Measurements from ENCODE around the gene POU2F3.

POU2F3 gene

GRCh38 chr11:120350637-120351036 lies 110.7 kb downstream of the POU2F3 start:
- POLR2A ChIA-PET = interaction anchor here (1.3 kb wide), 1 partner anchor 9 kb away, joined by 3 read pairs; no protein-coding TSS in a partner anchor
- no peaks in the 10 kb centered on the region for H3K9me3 ChIP-seq (ENCODE audit: control insufficient read depth, insufficient read depth, low read depth, low read length)
- CTCF ChIA-PET = interaction anchor here (1.2 kb wide), 1 partner anchor 79 kb away, joined by 4 read pairs; no protein-coding TSS in a partner anchor
- TF ChIP-seq KLF7 (tag by site-specific recombination; IDR thresholded peaks at IDR 0.05; ENCODE audit: borderline replicate concordance) = no peak
- no peak for TF ChIP-seq ZNF324 (tag by site-specific recombination; IDR thresholded peaks at IDR 0.05)
- TF ChIP-seq ZNF555 (tag by site-specific recombination; conservative IDR thresholded peaks at IDR 0.05) = no peak
- no peak for TF ChIP-seq BCL6B (tag by site-specific recombination; IDR thresholded peaks at IDR 0.05)
- peak; percentile 44; the same call in 1 of the 2 replicates for TF ChIP-seq SCRT2 (tag by site-specific recombination; IDR thresholded peaks at IDR 0.05)
- 0 out of 2 replicates have a peak, but pooled peaks have one; percentile 35 for TF ChIP-seq ZNF366 (tag by site-specific recombination; conservative IDR thresholded peaks at IDR 0.05)
- TF ChIP-seq ZNF10 (tag by site-specific recombination; IDR thresholded peaks at IDR 0.05) = peak; percentile 96
- no peak for TF ChIP-seq ZNF76 (tag by site-specific recombination; IDR thresholded peaks at IDR 0.05; ENCODE audit: borderline replicate concordance, low read depth)
- TF ChIP-seq ZBTB6 (tag by site-specific recombination; IDR thresholded peaks at IDR 0.05) = no peak
- no peak overlapping the region for H3K27ac ChIP-seq (ENCODE audit: extremely low read depth, low read depth, low read length)
- no peaks in the 10 kb centered on the region for H3K36me3 ChIP-seq (ENCODE audit: control insufficient read depth in 2 of 2, insufficient read depth in 1 of 2, low read length in 2 of 2)
- peaks cover 14% of the 10 kb centered on the region for H3K4me1 ChIP-seq (ENCODE audit: control insufficient read depth, insufficient read depth, low read length)
- H3K4me3 ChIP-seq (ENCODE audit: low read depth, low read length) = no peak overlapping the region

GRCh38 chr11:120352405-120352804 lies 112.5 kb downstream of the POU2F3 start:
- H3K9me3 ChIP-seq (ENCODE audit: control insufficient read depth, insufficient read depth, low read depth, low read length) = no peaks in the 10 kb centered on the region
- peaks cover 12% of the 10 kb centered on the region for H3K4me1 ChIP-seq (ENCODE audit: control insufficient read depth, insufficient read depth, low read length)
- no peaks in the 10 kb centered on the region for H3K36me3 ChIP-seq (ENCODE audit: control insufficient read depth in 2 of 2, insufficient read depth in 1 of 2, low read length in 2 of 2)
- H3K27ac ChIP-seq (ENCODE audit: extremely low read depth, low read depth, low read length) = no peak overlapping the region; the same call in 1 of the 2 replicates
- POLR2A ChIA-PET = no interaction called here
- CTCF ChIA-PET = no interaction called here
- H3K4me3 ChIP-seq (ENCODE audit: low read depth, low read length) = no peak overlapping the region
- TF ChIP-seq BCL11B (tag by site-specific recombination; IDR thresholded peaks at IDR 0.05; ENCODE audit: low read depth) (0 out of 2 replicates have a peak, but pooled peaks have one; percentile 50), ZNF548 (tag by site-specific recombination; IDR thresholded peaks at IDR 0.05) (no peak), FEZF1 (tag by site-specific recombination; IDR thresholded peaks at IDR 0.05) (peak; percentile 80), ZNF157 (tag by site-specific recombination; IDR thresholded peaks at IDR 0.05) (no peak), ZFHX2 (tag by site-specific recombination; conservative IDR thresholded peaks at IDR 0.05) (peak; percentile 58), TRIM28 (IDR thresholded peaks at IDR 0.05; ENCODE audit: borderline replicate concordance, low read length) (no peak), ZXDB (tag by site-specific recombination; IDR thresholded peaks at IDR 0.05) (peak; percentile 79), ZEB2 (tag by site-specific recombination; IDR thresholded peaks at IDR 0.05) (0 out of 2 replicates have a peak, but pooled peaks have one; percentile 41), KLF10 (tag by site-specific recombination; IDR thresholded peaks at IDR 0.05) (peak; percentile 69), PRDM10 (tag by site-specific recombination; IDR thresholded peaks at IDR 0.05) (0 out of 2 replicates have a peak, but pooled peaks have one; percentile 8), ZBTB17 (tag by site-specific recombination; IDR thresholded peaks at IDR 0.05) (no peak), ZNF777 (tag by site-specific recombination; IDR thresholded peaks at IDR 0.05; ENCODE audit: borderline replicate concordance) (no peak), PRDM4 (tag by site-specific recombination; IDR thresholded peaks at IDR 0.05) (no peak), ZNF692 (tag by site-specific recombination; IDR thresholded peaks at IDR 0.05) (0 out of 2 replicates have a peak, but pooled peaks have one; percentile 21), PRDM6 (tag by site-specific recombination; IDR thresholded peaks at IDR 0.05) (peak; percentile 87)
